Liver (tissue), 9 donors: ENCODE data around the gene PIRT. TPM values are rescaled to one million over a fixed set of nuclear protein-coding genes. Genes with fewer than 3 reads are reported as not detected.

Experiments
- DNase-seq: peaks from one replicate; pipeline ENCODE4 v3.0.0-alpha.2; 2017; ENCODE audit warnings: low spot score
- H3K27ac ChIP-seq, 2 donors: one replicate each; pipeline ENCODE4 v1.7.0; 2013; ENCODE audit warnings: inconsistent platforms in 2 of 2, low read length in 2 of 2, control low read depth in 1 of 2, low read depth in 1 of 2, mild to moderate bottlenecking in 1 of 2
- H3K27me3 ChIP-seq, 4 donors: one replicate each; pipeline versions ENCODE4 v1.6.1 to v1.7.0; 2013; ENCODE audit warnings: low read length in 3 of 4, inconsistent platforms in 1 of 4, mild to moderate bottlenecking in 1 of 4, moderate library complexity in 1 of 4; ENCODE audit not compliant: control insufficient read depth in 4 of 4, insufficient read depth in 4 of 4
- H3K36me3 ChIP-seq, 4 donors: one replicate each; pipeline versions ENCODE4 v1.6.1 to v1.7.0; 2013; ENCODE audit warnings: low read length in 3 of 4, mild to moderate bottlenecking in 3 of 4, low read depth in 1 of 4, moderate library complexity in 1 of 4; ENCODE audit not compliant: control insufficient read depth in 4 of 4, insufficient read depth in 3 of 4
- H3K4me1 ChIP-seq, 4 donors: one replicate each; pipeline versions ENCODE4 v1.6.1 to v1.7.0; 2013; ENCODE audit warnings: low read length in 3 of 4, mild to moderate bottlenecking in 3 of 4, moderate library complexity in 1 of 4; ENCODE audit not compliant: control insufficient read depth in 4 of 4, insufficient read depth in 4 of 4
- H3K4me3 ChIP-seq, 3 donors: one replicate each; pipeline versions ENCODE4 v1.6.1 to v1.7.0; 2013; ENCODE audit warnings: low read length in 3 of 3, control low read depth in 1 of 3, low read depth in 1 of 3, mild to moderate bottlenecking in 1 of 3
- H3K9ac ChIP-seq, 2 donors: one replicate each; pipeline ENCODE4 v1.7.0; 2013; ENCODE audit warnings: low read length in 2 of 2, mild to moderate bottlenecking in 2 of 2, moderate library complexity in 2 of 2, control low read depth in 1 of 2, low read depth in 1 of 2
- H3K9me3 ChIP-seq, 4 donors: one replicate each; pipeline versions ENCODE4 v1.6.1 to v1.7.0; 2013; ENCODE audit warnings: low read length in 3 of 4; ENCODE audit not compliant: control insufficient read depth in 4 of 4
- EGR1 ChIP-seq, 2 donors: IDR thresholded peaks; 2 replicates each; pipeline ENCODE4 v1.6.1; 2016 to 2018; ENCODE audit warnings: antibody characterized with exemption in 2 of 2, low read depth in 2 of 2
- FOXA2 ChIP-seq: IDR thresholded peaks from 2 replicates; pipeline ENCODE4 v1.6.1; 2016; ENCODE audit warnings: antibody characterized with exemption
- GABPA ChIP-seq, 2 donors: IDR thresholded peaks in 1 of 2; conservative IDR thresholded peaks in 1 of 2; 2 replicates each; pipeline ENCODE4 v1.6.1; 2016; ENCODE audit warnings: antibody characterized with exemption in 2 of 2, mild to moderate bottlenecking in 1 of 2, moderate library complexity in 1 of 2
- HNF4A ChIP-seq, 2 donors: conservative IDR thresholded peaks; 2 replicates each; pipeline ENCODE4 v1.6.1; 2016; ENCODE audit warnings: antibody characterized with exemption in 2 of 2, mild to moderate bottlenecking in 2 of 2
- HNF4G ChIP-seq: IDR thresholded peaks from 2 replicates; pipeline ENCODE4 v1.6.1; 2016; ENCODE audit warnings: antibody characterized with exemption
- JUND ChIP-seq, 2 donors: IDR thresholded peaks; 2 replicates each; pipeline ENCODE4 v1.6.1; 2016; ENCODE audit warnings: antibody characterized with exemption in 2 of 2
- MAX ChIP-seq: IDR thresholded peaks from 2 replicates; pipeline ENCODE4 v1.6.1; 2016; ENCODE audit warnings: antibody characterized with exemption
- NR2F2 ChIP-seq: IDR thresholded peaks from 2 replicates; pipeline ENCODE4 v1.6.1; 2016; ENCODE audit warnings: antibody characterized with exemption
- RAD21 ChIP-seq, 2 donors: IDR thresholded peaks; 2 replicates each; pipeline ENCODE4 v1.6.1; 2016; ENCODE audit warnings: antibody characterized with exemption in 2 of 2, mild to moderate bottlenecking in 2 of 2
- REST ChIP-seq: IDR thresholded peaks from 2 replicates; pipeline ENCODE4 v1.6.1; 2016; ENCODE audit warnings: antibody characterized with exemption, mild to moderate bottlenecking
- RXRA ChIP-seq, 2 donors: IDR thresholded peaks; 2 replicates each; pipeline ENCODE4 v1.6.1; 2017 to 2018; ENCODE audit warnings: antibody characterized with exemption in 2 of 2, mild to moderate bottlenecking in 1 of 2
- SP1 ChIP-seq: IDR thresholded peaks from 2 replicates; pipeline ENCODE4 v1.6.1; 2018; ENCODE audit warnings: antibody characterized with exemption, mild to moderate bottlenecking
- TAF1 ChIP-seq: conservative IDR thresholded peaks from 2 replicates; pipeline ENCODE4 v1.6.1; 2016; ENCODE audit warnings: antibody characterized with exemption, mild to moderate bottlenecking
- WGBS: extraction: QIAGEN DNeasy Blood & Tissue Kit; methylation state at CpG from one replicate; pipeline ENCODE4 v1.1.7; 2013; 5-methylcytosine and 5-hydroxymethylcytosine counted together
- polyA plus RNA-seq, 2 donors: library from polyadenylated mRNA; stranded (reverse) in 1 of 2; unstranded in 1 of 2; fragments of 200-250 nt in 1 of 2; fragments of >200 nt in 1 of 2; fragmentation: Nextera tagmentation in 1 of 2; extraction: Ambion mirVana in 1 of 2; gene quantifications; one replicate each; pipeline versions ENCODE4 v1.2.1 to v1.2.3, GENCODE V29; 2013 to 2015
- total RNA-seq, 2 donors: library from RNA; depleted of rRNA; stranded (reverse); fragments of >200 nt; gene quantifications; one replicate each; pipeline ENCODE4 v1.2.3, GENCODE V29; 2014
- TF ChIP-seq, protein P1 (sequence below): IDR thresholded peaks from 2 replicates; pipeline ENCODE4 v1.6.1; 2016; ENCODE audit warnings: antibody characterized with exemption
- TF ChIP-seq, protein P2 (sequence below): fragments of 150-350 bp; IDR thresholded peaks from 2 replicates; pipeline ENCODE4 v1.5.1; 2017; ENCODE audit warnings: improper control_type of control experiment, low read depth, low read length; ENCODE audit not compliant: missing input control
- TF ChIP-seq, protein P3 (sequence below): IDR thresholded peaks from 2 replicates; pipeline ENCODE4 v1.6.1; 2016; ENCODE audit warnings: antibody characterized with exemption
- donor health status: healthy.
- donor health status: healthy.
- donor health status: healthy.
- donor health status: healthy.
- donor health status: healthy.

PIRT gene
- total and polyA plus RNA-seq, 4 donors, result 0.18 TPM; not detected in 3

GRCh38 chr17:10804546-10804945 lies 33.3 kb downstream of the PIRT start:
- Histone ChIP-seq H3K36me3 (peaks cover 0 to 2% (median 0%) of the 10 kb centered on the region in 4 donors), H3K9me3 (no peaks in the 10 kb centered on the region), H3K4me1 (peaks cover under 1 to 9% (median 3%) of the 10 kb centered on the region in 4 donors), H3K27ac (no peak overlapping the region), H3K4me3 (no peak overlapping the region), H3K27me3 (no peaks in the 10 kb centered on the region), H3K9ac (no peak overlapping the region)
- TF ChIP-seq HNF4A (conservative IDR thresholded peaks at IDR 0.05), result no peak
- TF ChIP-seq, protein P1, sequence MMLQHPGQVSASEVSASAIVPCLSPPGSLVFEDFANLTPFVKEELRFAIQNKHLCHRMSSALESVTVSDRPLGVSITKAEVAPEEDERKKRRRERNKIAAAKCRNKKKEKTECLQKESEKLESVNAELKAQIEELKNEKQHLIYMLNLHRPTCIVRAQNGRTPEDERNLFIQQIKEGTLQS, result no peak
- TF ChIP-seq SP1, result no peak
- no peak for TF ChIP-seq RAD21 (IDR thresholded peaks at IDR 0.05)
- no peak for TF ChIP-seq HNF4G
- TF ChIP-seq, protein P2, sequence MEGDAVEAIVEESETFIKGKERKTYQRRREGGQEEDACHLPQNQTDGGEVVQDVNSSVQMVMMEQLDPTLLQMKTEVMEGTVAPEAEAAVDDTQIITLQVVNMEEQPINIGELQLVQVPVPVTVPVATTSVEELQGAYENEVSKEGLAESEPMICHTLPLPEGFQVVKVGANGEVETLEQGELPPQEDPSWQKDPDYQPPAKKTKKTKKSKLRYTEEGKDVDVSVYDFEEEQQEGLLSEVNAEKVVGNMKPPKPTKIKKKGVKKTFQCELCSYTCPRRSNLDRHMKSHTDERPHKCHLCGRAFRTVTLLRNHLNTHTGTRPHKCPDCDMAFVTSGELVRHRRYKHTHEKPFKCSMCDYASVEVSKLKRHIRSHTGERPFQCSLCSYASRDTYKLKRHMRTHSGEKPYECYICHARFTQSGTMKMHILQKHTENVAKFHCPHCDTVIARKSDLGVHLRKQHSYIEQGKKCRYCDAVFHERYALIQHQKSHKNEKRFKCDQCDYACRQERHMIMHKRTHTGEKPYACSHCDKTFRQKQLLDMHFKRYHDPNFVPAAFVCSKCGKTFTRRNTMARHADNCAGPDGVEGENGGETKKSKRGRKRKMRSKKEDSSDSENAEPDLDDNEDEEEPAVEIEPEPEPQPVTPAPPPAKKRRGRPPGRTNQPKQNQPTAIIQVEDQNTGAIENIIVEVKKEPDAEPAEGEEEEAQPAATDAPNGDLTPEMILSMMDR, result no peak
- TF ChIP-seq, protein P3, sequence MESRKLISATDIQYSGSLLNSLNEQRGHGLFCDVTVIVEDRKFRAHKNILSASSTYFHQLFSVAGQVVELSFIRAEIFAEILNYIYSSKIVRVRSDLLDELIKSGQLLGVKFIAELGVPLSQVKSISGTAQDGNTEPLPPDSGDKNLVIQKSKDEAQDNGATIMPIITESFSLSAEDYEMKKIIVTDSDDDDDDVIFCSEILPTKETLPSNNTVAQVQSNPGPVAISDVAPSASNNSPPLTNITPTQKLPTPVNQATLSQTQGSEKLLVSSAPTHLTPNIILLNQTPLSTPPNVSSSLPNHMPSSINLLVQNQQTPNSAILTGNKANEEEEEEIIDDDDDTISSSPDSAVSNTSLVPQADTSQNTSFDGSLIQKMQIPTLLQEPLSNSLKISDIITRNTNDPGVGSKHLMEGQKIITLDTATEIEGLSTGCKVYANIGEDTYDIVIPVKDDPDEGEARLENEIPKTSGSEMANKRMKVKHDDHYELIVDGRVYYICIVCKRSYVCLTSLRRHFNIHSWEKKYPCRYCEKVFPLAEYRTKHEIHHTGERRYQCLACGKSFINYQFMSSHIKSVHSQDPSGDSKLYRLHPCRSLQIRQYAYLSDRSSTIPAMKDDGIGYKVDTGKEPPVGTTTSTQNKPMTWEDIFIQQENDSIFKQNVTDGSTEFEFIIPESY, result no peak
- no peak for TF ChIP-seq GABPA (IDR thresholded peaks at IDR 0.05 in 1 of 2, conservative IDR thresholded peaks at IDR 0.05 in 1 of 2)
- no peak for TF ChIP-seq MAX
- no peak for TF ChIP-seq REST
- TF ChIP-seq FOXA2, result no peak
- no peak for TF ChIP-seq TAF1
- no peak for TF ChIP-seq JUND (IDR thresholded peaks at IDR 0.05)
- TF ChIP-seq RXRA (IDR thresholded peaks at IDR 0.05), result no peak
- no peak for TF ChIP-seq EGR1 (IDR thresholded peaks at IDR 0.05; ENCODE audit: low read depth in 2 of 2)
- TF ChIP-seq NR2F2, result no peak
- no peak for DNase-seq
- WGBS, result 83% methylated on average over 7 of the region's 7 CpGs
